GM19438 (cell line): Measurements from ENCODE around the gene TOP1.
A peak's percentile ranks its signal among the peaks of the same experiment; 100 is the strongest.

Experiments
- ATAC-seq: cut with Tn5 transposase; IDR thresholded peaks from one replicate; pipeline ENCODE4 v1.9.1; 2021; ENCODE audit warnings: low read depth; ENCODE audit not compliant: unreplicated experiment

The TOP1 gene

GRCh38 chr20:41161886-41162285, 133.3 kb downstream of the TOP1 start:
- ATAC-seq: no peak

GRCh38 chr20:41162396-41162795, 133.8 kb downstream of the TOP1 start:
- no peak for ATAC-seq

- ATAC-seq: no peak
Observed at GRCh38 chr20:41163821-41164220, 135.2 kb downstream of the TOP1 start.

GRCh38 chr20:41165001-41165882, 136.6 kb downstream of the TOP1 start:
- ATAC-seq: no peak

- no peak for ATAC-seq
Observed at GRCh38 chr20:41166201-41167117, 137.8 kb downstream of the TOP1 start.

- ATAC-seq: no peak
Observed at GRCh38 chr20:41167118-41167470, 138.5 kb downstream of the TOP1 start.

GRCh38 chr20:41167481-41168253, 139.0 kb downstream of the TOP1 start:
- ATAC-seq: peak; percentile 66

- ATAC-seq: no peak
Observed at GRCh38 chr20:41168281-41169161, 139.9 kb downstream of the TOP1 start.

- ATAC-seq: no peak
Observed at GRCh38 chr20:41169162-41169690, 140.6 kb downstream of the TOP1 start.

- ATAC-seq: no peak
Observed at GRCh38 chr20:41169791-41170351, 141.2 kb downstream of the TOP1 start.

- ATAC-seq: no peak
Observed at GRCh38 chr20:41170386-41171105, 141.9 kb downstream of the TOP1 start.

- ATAC-seq: no peak
Observed at GRCh38 chr20:41171736-41172295, 143.2 kb downstream of the TOP1 start.

GRCh38 chr20:41172296-41173140, 143.9 kb downstream of the TOP1 start:
- peak; percentile 28 for ATAC-seq

- peak; percentile 77 for ATAC-seq
Observed at GRCh38 chr20:41173161-41173721, 144.6 kb downstream of the TOP1 start.

GRCh38 chr20:41173791-41174341, 145.2 kb downstream of the TOP1 start:
- ATAC-seq: no peak
